Left lung (tissue), 10 donors: ENCODE measurements around the gene CRYBG2. TPM values are rescaled to one million over a fixed set of nuclear protein-coding genes. Genes with fewer than 3 reads are reported as not detected.

Experiments used
- ATAC-seq: fragments of 200-7000 bp; cut with Tn5 transposase; one replicate; pipeline ENCODE4 v1.9.1; 2020; ENCODE audit warnings: moderate library complexity
- DNase-seq, 4 donors: peaks; one replicate each; pipeline ENCODE4 v3.0.0-alpha.2; 2013 to 2020
- H3K27ac ChIP-seq, 2 donors: fragments of 200-600 bp; sonication (generic) in 1 of 2; one replicate each; pipeline versions ENCODE4 v1.5.0 to v1.8.0; 2020 to 2021
- H3K27me3 ChIP-seq, 2 donors: fragments of 200-600 bp; sonication (generic) in 1 of 2; one replicate each; pipeline versions ENCODE4 v1.5.0 to v1.8.0; 2020 to 2021
- H3K36me3 ChIP-seq, 2 donors: fragments of 200-600 bp; sonication (generic) in 1 of 2; one replicate each; pipeline versions ENCODE4 v1.5.0 to v1.8.0; 2020 to 2021
- H3K4me1 ChIP-seq, 2 donors: fragments of 200-600 bp; one replicate each; pipeline ENCODE4 v1.8.0; 2021
- H3K4me3 ChIP-seq, 2 donors: fragments of 200-600 bp; sonication (generic) in 1 of 2; one replicate each; pipeline versions ENCODE4 v1.5.0 to v1.8.0; 2020 to 2021; ENCODE audit warnings: mild to moderate bottlenecking in 1 of 2
- H3K9me3 ChIP-seq, 2 donors: fragments of 200-600 bp; sonication (generic) in 1 of 2; one replicate each; pipeline versions ENCODE4 v1.5.0 to v1.8.0; 2020 to 2021
- intact Hi-C, 2 donors: fragments of 100-400 bp; cut with DNase I; formaldehyde crosslinking; loops; one replicate each; pipeline versions ENCODE4 v1.11.2 to v1.14.2; 2022
- polyA plus RNA-seq, 6 donors: library from polyadenylated mRNA; unstranded; fragments of 120-200 nt; gene quantifications; one replicate each; pipeline ENCODE4 v1.2.1, GENCODE V29; 2013; ENCODE audit not compliant: insufficient read length in 6 of 6
- total RNA-seq, 2 donors: library from RNA; stranded (reverse); fragmentation: NEBNext Ultra II Directional; extraction: Animal tissue kit (Norgen Biotek cat#: 25700); gene quantifications; one replicate each; pipeline ENCODE4 v1.2.1, GENCODE V29; 2021
- TF ChIP-seq, protein P1 (sequence below), 2 donors: fragments of 200-600 bp; sonication (generic) in 1 of 2; IDR thresholded peaks; one replicate each; pipeline versions ENCODE4 v1.5.0 to v1.8.0; 2021; ENCODE audit warnings: antibody characterized with exemption in 2 of 2
- donor health status: DM: no; HTN: yes; CAD: no.
- donor health status: DM: no; HTN: no; CAD: no.

The CRYBG2 gene
- total and polyA plus RNA-seq, 8 donors, result 0.94 to 7.6 (median 1.7) TPM

DNA sequence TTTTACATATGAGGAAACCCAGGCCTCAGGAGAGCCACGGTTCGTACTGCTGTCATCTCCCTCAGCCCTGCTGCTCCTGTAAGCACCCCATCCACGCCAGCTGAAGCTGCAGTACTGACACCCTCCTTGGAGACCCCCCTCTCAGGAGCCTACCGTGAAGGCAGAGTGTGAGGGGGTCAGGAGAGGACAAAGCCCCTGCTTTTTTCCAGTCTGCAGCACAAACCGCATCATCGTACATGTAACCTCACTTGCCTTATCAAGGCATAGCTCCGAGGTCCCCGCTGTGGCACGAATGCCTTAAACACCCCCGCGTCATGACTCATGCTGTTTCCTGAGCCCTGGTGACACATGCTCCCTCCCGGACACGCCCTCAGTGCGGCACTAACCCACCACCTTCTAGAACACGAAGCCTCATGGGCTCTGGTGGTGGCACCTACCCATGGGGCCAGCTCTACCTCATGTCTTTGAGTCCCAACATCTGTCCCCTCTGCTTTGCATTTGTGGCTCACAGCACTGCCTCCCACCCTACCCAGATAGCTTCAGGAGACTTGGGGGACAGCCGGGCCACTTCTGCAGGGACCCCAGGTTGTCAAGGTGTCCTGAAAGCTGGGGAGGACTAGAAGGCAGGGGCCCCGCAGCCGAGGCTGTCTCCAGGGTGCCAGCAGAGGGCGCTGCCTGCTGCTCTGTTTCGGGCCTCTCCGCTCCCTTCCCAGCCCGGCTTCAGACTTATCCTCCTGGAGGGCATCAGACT, 69.2 kb downstream of the CRYBG2 start:
- DNase-seq, result peak in 2 of 4 donors; percentile 85 to 91
- no peaks in the 10 kb centered on the region for H3K9me3 ChIP-seq
- peaks cover 0 to 36% of the 10 kb centered on the region in 2 donors for H3K36me3 ChIP-seq
- TF ChIP-seq, protein P1, sequence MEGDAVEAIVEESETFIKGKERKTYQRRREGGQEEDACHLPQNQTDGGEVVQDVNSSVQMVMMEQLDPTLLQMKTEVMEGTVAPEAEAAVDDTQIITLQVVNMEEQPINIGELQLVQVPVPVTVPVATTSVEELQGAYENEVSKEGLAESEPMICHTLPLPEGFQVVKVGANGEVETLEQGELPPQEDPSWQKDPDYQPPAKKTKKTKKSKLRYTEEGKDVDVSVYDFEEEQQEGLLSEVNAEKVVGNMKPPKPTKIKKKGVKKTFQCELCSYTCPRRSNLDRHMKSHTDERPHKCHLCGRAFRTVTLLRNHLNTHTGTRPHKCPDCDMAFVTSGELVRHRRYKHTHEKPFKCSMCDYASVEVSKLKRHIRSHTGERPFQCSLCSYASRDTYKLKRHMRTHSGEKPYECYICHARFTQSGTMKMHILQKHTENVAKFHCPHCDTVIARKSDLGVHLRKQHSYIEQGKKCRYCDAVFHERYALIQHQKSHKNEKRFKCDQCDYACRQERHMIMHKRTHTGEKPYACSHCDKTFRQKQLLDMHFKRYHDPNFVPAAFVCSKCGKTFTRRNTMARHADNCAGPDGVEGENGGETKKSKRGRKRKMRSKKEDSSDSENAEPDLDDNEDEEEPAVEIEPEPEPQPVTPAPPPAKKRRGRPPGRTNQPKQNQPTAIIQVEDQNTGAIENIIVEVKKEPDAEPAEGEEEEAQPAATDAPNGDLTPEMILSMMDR (IDR thresholded peaks at IDR 0.05), result peak; percentile 54 to 67
- intact Hi-C loops, result loop anchor here in 1 of 2 donors (5.0 kb wide), 1 partner anchor 38 kb away; no protein-coding TSS in a partner anchor
- peak; percentile 34 for ATAC-seq
- no peaks in the 10 kb centered on the region for H3K27me3 ChIP-seq
- peaks cover 14 to 93% of the 10 kb centered on the region in 2 donors for H3K4me1 ChIP-seq
- peak overlapping the region in 1 of 2 donors; percentile 98 for H3K27ac ChIP-seq
- H3K4me3 ChIP-seq, result no peak overlapping the region

DNA sequence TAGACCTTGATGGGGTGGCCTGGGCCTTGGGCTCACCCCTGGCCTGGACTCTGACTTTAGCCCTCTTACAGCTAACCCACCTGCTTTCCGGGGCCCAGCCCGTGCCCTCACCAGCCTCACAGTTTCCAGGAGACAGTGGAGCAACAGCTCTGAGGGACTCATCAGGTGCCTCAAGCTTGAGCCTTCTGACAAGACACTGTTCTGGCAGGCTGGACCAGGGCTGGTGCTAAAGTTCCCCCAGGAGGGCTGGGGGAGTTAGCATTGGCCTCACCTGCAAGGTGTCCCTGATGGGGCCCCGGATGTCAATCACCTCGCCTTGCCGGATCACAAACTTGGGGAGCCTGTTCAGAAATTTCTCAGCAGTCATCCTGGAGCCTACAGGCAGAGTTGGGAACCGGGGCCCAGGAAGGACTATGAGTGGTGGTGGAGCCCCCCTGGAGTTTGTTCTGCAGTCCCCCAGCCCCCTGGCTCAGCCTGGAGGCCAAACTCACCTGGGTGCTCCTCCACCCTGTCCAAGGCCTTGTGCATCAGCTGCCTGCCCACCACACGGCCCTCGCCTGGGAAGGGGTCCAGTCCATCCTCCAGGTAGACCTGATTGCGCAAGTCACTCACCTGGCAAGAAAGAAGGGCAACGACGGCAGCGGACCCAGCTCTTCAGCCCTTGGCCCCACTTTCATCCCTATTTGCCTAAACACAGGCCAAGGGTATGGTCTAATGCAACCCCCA, 69.9 kb downstream of the CRYBG2 start:
- no peak overlapping the region for H3K4me3 ChIP-seq

DNA sequence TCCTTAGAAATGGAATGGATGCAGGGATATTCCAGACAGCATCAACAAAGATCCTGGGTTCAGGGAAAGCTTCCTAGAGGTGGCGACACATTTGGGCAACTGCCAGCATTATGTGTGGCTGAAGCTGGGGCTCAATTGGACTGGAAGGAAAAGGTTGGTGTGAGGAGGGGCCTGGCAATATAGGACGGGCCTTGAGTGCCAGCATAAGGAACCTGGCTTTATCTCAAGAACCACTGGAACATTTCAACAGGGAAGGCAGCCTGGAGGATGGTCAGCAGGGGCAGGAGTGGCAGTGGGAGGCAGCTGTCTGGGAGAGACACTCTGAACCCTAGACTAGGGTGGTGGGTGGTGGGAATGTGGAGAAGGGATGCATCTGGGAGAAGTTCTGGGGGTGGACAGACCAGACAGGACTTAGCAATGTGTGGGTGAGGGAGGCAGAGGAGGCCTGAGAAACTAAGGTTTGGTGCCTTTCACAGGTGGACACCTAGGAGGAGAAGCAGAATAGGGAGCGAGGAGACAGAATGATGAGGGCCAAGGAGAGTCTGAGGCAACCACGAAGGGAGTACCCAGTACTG, 70.6 kb downstream of the CRYBG2 start:
- H3K4me3 ChIP-seq, result no peak overlapping the region
- H3K27ac ChIP-seq, result peak overlapping the region in 1 of 2 donors; percentile 98
- peaks cover 0 to 36% of the 10 kb centered on the region in 2 donors for H3K36me3 ChIP-seq
- H3K4me1 ChIP-seq, result peaks cover 26 to 91% of the 10 kb centered on the region in 2 donors
- ATAC-seq (no peak), DNase-seq (no peak)
- H3K27me3 ChIP-seq, result no peaks in the 10 kb centered on the region
- TF ChIP-seq, protein P1 (IDR thresholded peaks at IDR 0.05), result no peak
- intact Hi-C loops, result loop anchor here in 1 of 2 donors (5.0 kb wide), 1 partner anchor 39 kb away; no protein-coding TSS in a partner anchor
- H3K9me3 ChIP-seq, result no peaks in the 10 kb centered on the region

More for the DNA sequence above, 69.9 kb downstream of the CRYBG2 start:
- no peak for DNase-seq
- H3K27me3 ChIP-seq, result no peaks in the 10 kb centered on the region
- no peaks in the 10 kb centered on the region for H3K9me3 ChIP-seq
- TF ChIP-seq, protein P1 (IDR thresholded peaks at IDR 0.05), result no peak
- peaks cover 19 to 91% of the 10 kb centered on the region in 2 donors for H3K4me1 ChIP-seq
- H3K36me3 ChIP-seq, result peaks cover 0 to 36% of the 10 kb centered on the region in 2 donors
- H3K27ac ChIP-seq, result peak overlapping the region in 1 of 2 donors; percentile 98
- ATAC-seq, result no peak
- intact Hi-C loops, result loop anchor here in 1 of 2 donors (5.0 kb wide), 1 partner anchor 38 kb away; no protein-coding TSS in a partner anchor

DNA sequence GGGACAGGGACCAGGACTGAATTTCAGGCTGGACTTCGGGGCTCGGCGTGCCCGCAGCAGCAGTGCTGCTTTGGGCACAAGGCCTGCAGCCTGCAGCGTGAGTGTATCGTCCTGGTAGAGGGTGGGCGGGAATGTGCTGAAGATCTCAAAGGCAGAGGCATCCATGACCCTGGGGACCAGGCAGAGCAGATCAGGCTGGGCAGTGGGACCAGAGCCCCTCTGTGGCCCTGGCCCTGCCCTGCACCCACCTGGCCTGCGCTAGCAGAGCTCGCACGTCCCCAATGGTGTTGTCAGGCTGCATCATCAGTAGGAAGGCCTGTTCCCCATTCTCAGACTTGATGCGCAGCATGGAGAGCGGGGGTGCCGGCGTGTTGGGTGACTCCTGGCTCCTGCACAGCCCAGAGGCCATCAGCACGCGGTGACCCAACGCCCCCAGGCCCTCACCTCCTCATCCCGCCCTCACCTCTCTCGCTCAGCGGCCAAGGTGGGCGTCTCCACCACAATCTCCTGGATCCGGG, 71.5 kb downstream of the CRYBG2 start:
- DNase-seq, result no peak
- H3K4me3 ChIP-seq, result no peak overlapping the region
- peaks cover 35 to 91% of the 10 kb centered on the region in 2 donors for H3K4me1 ChIP-seq
- peaks cover 0 to 36% of the 10 kb centered on the region in 2 donors for H3K36me3 ChIP-seq
- intact Hi-C loops, result loop anchor here in 1 of 2 donors (5.0 kb wide), 1 partner anchor 40 kb away; no protein-coding TSS in a partner anchor
- no peaks in the 10 kb centered on the region for H3K27me3 ChIP-seq
- no peaks in the 10 kb centered on the region for H3K9me3 ChIP-seq
- H3K27ac ChIP-seq, result peak overlapping the region in 1 of 2 donors; percentile 98
- ATAC-seq, result no peak
- TF ChIP-seq, protein P1 (IDR thresholded peaks at IDR 0.05), result no peak
